NCI-H526 (cell line): ENCODE data around the gene PAXX.

Experiments used
- DNase-seq, 2 experiments: peaks; one replicate each; lab custom pipeline; 2025; lab: John Stamatoyannopoulos, UW

The PAXX gene

GRCh38 chr9:136953771-136954269, 38.4 kb upstream of the PAXX start:
- DNase-seq: no peak

GRCh38 chr9:136954270-136955083, 37.7 kb upstream of the PAXX start:
- DNase-seq: no peak

GRCh38 chr9:136955202-136955942, 36.9 kb upstream of the PAXX start:
- no peak for DNase-seq

- no peak for DNase-seq
Measured at GRCh38 chr9:136955943-136956335, 36.3 kb upstream of the PAXX start.

- no peak for DNase-seq
Measured at GRCh38 chr9:136956604-136957003, 35.6 kb upstream of the PAXX start.

GRCh38 chr9:136957461-136957860, 34.8 kb upstream of the PAXX start:
- DNase-seq: no peak

- DNase-seq: no peak
Measured at GRCh38 chr9:136957901-136958300, 34.3 kb upstream of the PAXX start.

GRCh38 chr9:136958473-136958872, 33.7 kb upstream of the PAXX start:
- no peak for DNase-seq

- no peak for DNase-seq
Measured at GRCh38 chr9:136958898-136959850, 33.0 kb upstream of the PAXX start.

GRCh38 chr9:136960212-136960937, 31.8 kb upstream of the PAXX start:
- DNase-seq: no peak

- no peak for DNase-seq
Measured at GRCh38 chr9:136960938-136961275, 31.3 kb upstream of the PAXX start.

- no peak for DNase-seq
Measured at GRCh38 chr9:136961279-136962065, 30.8 kb upstream of the PAXX start.

GRCh38 chr9:136962163-136962562, 30.1 kb upstream of the PAXX start:
- DNase-seq: no peak

- DNase-seq: no peak
Measured at GRCh38 chr9:136962701-136963248, 29.4 kb upstream of the PAXX start.

- no peak for DNase-seq
Measured at GRCh38 chr9:136963341-136963740, 28.9 kb upstream of the PAXX start.

- DNase-seq: no peak
Measured at GRCh38 chr9:136963751-136964150, 28.5 kb upstream of the PAXX start.

GRCh38 chr9:136964171-136964689, 28.0 kb upstream of the PAXX start:
- peak in 1 of 2 experiments; percentile 47 for DNase-seq

- no peak for DNase-seq
Measured at GRCh38 chr9:136964833-136965422, 27.3 kb upstream of the PAXX start.

GRCh38 chr9:136965771-136966484, 26.3 kb upstream of the PAXX start:
- DNase-seq: no peak
